ENCODE data around the gene ERLIN1. TPM values are rescaled to one million over a fixed set of nuclear protein-coding genes. Genes with fewer than 3 reads are reported as not detected.

The ERLIN1 gene
- total RNA-seq, 4 donors from 2014 or later, result 23.0 to 36.9 (median 35.1) TPM

- TF ChIP-seq POLR2A (IDR thresholded peaks at IDR 0.05) (no peak), CTCF (IDR thresholded peaks at IDR 0.05) (no peak)
- intact Hi-C loops (cut with DNase I; ENCODE audit: low total_unique reads), result no loop called here
- no peak overlapping the region for H3K4me3 ChIP-seq (ENCODE audit: low read depth, poor library complexity, severe bottlenecking)
- 67 to 85% methylated on average over 2 of the region's 2 CpGs for WGBS, 2 donors
- no peak for DNase-seq (ENCODE audit: low spot score in 2 of 2)
Observed at GRCh38 chr10:100120550-100120949, 65.3 kb downstream of the ERLIN1 start.

GRCh38 chr10:100119726-100120125 is 66.1 kb downstream of the ERLIN1 start:
- 84 to 88% methylated on average over 4 of the region's 4 CpGs for WGBS, 2 donors
- no peak overlapping the region for H3K4me3 ChIP-seq (ENCODE audit: low read depth, poor library complexity, severe bottlenecking)
- intact Hi-C loops (cut with DNase I; ENCODE audit: low total_unique reads), result no loop called here
- TF ChIP-seq POLR2A (IDR thresholded peaks at IDR 0.05) (no peak), CTCF (IDR thresholded peaks at IDR 0.05) (no peak)
- DNase-seq (ENCODE audit: low spot score in 2 of 2), result no peak

GRCh38 chr10:100114976-100115770 is 70.7 kb downstream of the ERLIN1 start:
- H3K4me3 ChIP-seq (ENCODE audit: low read depth, poor library complexity, severe bottlenecking), result no peak overlapping the region
- no peak for DNase-seq (ENCODE audit: low spot score in 2 of 2)
- 21 to 31% methylated on average over 43 to 51 of the region's 51 CpGs for WGBS, 2 donors
- TF ChIP-seq POLR2A (IDR thresholded peaks at IDR 0.05) (no peak), CTCF (IDR thresholded peaks at IDR 0.05) (no peak)
- intact Hi-C loops (cut with DNase I; ENCODE audit: low total_unique reads), result no loop called here

GRCh38 chr10:100114460-100114859 is 71.4 kb downstream of the ERLIN1 start:
- intact Hi-C loops (cut with DNase I; ENCODE audit: low total_unique reads), result no loop called here
- no peak for TF ChIP-seq CTCF (IDR thresholded peaks at IDR 0.05)
- TF ChIP-seq POLR2A (IDR thresholded peaks at IDR 0.05), result no peak
- no peak for DNase-seq (ENCODE audit: low spot score in 2 of 2)
- no peak overlapping the region for H3K4me3 ChIP-seq (ENCODE audit: low read depth, poor library complexity, severe bottlenecking)
- 89 to 90% methylated on average over 13 of the region's 13 CpGs for WGBS, 2 donors

- no peak for DNase-seq (ENCODE audit: low spot score in 2 of 2)
- 34 to 46% methylated on average over 3 of the region's 3 CpGs for WGBS, 2 donors
- intact Hi-C loops (cut with DNase I; ENCODE audit: low total_unique reads), result no loop called here
- TF ChIP-seq POLR2A (IDR thresholded peaks at IDR 0.05) (no peak), CTCF (IDR thresholded peaks at IDR 0.05) (no peak)
- H3K4me3 ChIP-seq (ENCODE audit: low read depth, poor library complexity, severe bottlenecking), result no peak overlapping the region
Observed at GRCh38 chr10:100109670-100110069, 76.2 kb downstream of the ERLIN1 start.

GRCh38 chr10:100106865-100107264 is 79.0 kb downstream of the ERLIN1 start:
- H3K4me3 ChIP-seq (ENCODE audit: low read depth, poor library complexity, severe bottlenecking), result no peak overlapping the region
- intact Hi-C loops (cut with DNase I; ENCODE audit: low total_unique reads), result no loop called here
- TF ChIP-seq CTCF (IDR thresholded peaks at IDR 0.05) (no peak), POLR2A (IDR thresholded peaks at IDR 0.05) (no peak)
- WGBS, 2 donors, result 85 to 87% methylated on average over 11 of the region's 11 CpGs
- no peak for DNase-seq (ENCODE audit: low spot score in 2 of 2)

Data from lower leg skin (tissue), 4 donors.